CD4-positive, alpha-beta T cell treated with Interleukin-10 for 1 hour (primary cell): ENCODE results near the gene SLC15A5.
A peak's percentile ranks its signal among the peaks of the same experiment; 100 is the strongest.

Experiments used
- DNase-seq: peaks from one replicate; pipeline ENCODE4 v3.0.0-alpha.2; 2020

SLC15A5 gene

GRCh38 chr12:16260206-16260605 is 17.3 kb downstream of the SLC15A5 start:
- no peak for DNase-seq

GRCh38 chr12:16258963-16259362 is 18.5 kb downstream of the SLC15A5 start:
- no peak for DNase-seq

- no peak for DNase-seq
Observed at GRCh38 chr12:16246264-16246663, 31.2 kb downstream of the SLC15A5 start.

- no peak for DNase-seq
Observed at GRCh38 chr12:16245209-16245608, 32.3 kb downstream of the SLC15A5 start.

- no peak for DNase-seq
Observed at GRCh38 chr12:16243487-16244412, 33.7 kb downstream of the SLC15A5 start.

- DNase-seq = no peak
Observed at GRCh38 chr12:16241346-16241745, 36.1 kb downstream of the SLC15A5 start.

- no peak for DNase-seq
Observed at GRCh38 chr12:16238661-16239060, 38.8 kb downstream of the SLC15A5 start.

- no peak for DNase-seq
Observed at GRCh38 chr12:16229676-16230075, 47.8 kb downstream of the SLC15A5 start.

GRCh38 chr12:16228067-16228466 is 49.4 kb downstream of the SLC15A5 start:
- DNase-seq = no peak

- DNase-seq = no peak
Observed at GRCh38 chr12:16225692-16226091, 51.8 kb downstream of the SLC15A5 start.

- DNase-seq = no peak
Observed at GRCh38 chr12:16224196-16224595, 53.3 kb downstream of the SLC15A5 start.

GRCh38 chr12:16221776-16222175 is 55.7 kb downstream of the SLC15A5 start:
- no peak for DNase-seq

GRCh38 chr12:16220120-16220519 is 57.4 kb downstream of the SLC15A5 start:
- no peak for DNase-seq

- DNase-seq = no peak
Observed at GRCh38 chr12:16218934-16219751, 58.3 kb downstream of the SLC15A5 start.

- no peak for DNase-seq
Observed at GRCh38 chr12:16218234-16218633, 59.3 kb downstream of the SLC15A5 start.

GRCh38 chr12:16211731-16212130 is 65.8 kb downstream of the SLC15A5 start:
- DNase-seq = no peak

GRCh38 chr12:16198884-16199283 is 78.6 kb downstream of the SLC15A5 start:
- peak; percentile 1 for DNase-seq

- no peak for DNase-seq
Observed at GRCh38 chr12:16197600-16197999, 79.9 kb downstream of the SLC15A5 start.

- no peak for DNase-seq
Observed at GRCh38 chr12:16189849-16190248, 87.6 kb downstream of the SLC15A5 start.

GRCh38 chr12:16187660-16188059 is 89.8 kb downstream of the SLC15A5 start:
- DNase-seq = no peak

- no peak for DNase-seq
Observed at GRCh38 chr12:16184681-16185080, 92.8 kb downstream of the SLC15A5 start.

- DNase-seq = no peak
Observed at GRCh38 chr12:16183541-16183940, 93.9 kb downstream of the SLC15A5 start.

GRCh38 chr12:16175840-16176239 is 101.6 kb downstream of the SLC15A5 start:
- no peak for DNase-seq

- DNase-seq = no peak
Observed at GRCh38 chr12:16174282-16174681, 103.2 kb downstream of the SLC15A5 start.
